GM19463 (cell line): ENCODE measurements around the gene SIGLEC15.
"Not testable (repeated sequence)": the region's sequence is repeated elsewhere in the genome, so short reads cannot be mapped to it uniquely, and the experiment has no call there.

ENCODE experiments used
- ATAC-seq: cut with Tn5 transposase; IDR thresholded peaks from one replicate; pipeline ENCODE4 v1.9.1; 2021; ENCODE audit warnings: mild to moderate bottlenecking, moderate library complexity; ENCODE audit not compliant: unreplicated experiment

Gene SIGLEC15

DNA sequence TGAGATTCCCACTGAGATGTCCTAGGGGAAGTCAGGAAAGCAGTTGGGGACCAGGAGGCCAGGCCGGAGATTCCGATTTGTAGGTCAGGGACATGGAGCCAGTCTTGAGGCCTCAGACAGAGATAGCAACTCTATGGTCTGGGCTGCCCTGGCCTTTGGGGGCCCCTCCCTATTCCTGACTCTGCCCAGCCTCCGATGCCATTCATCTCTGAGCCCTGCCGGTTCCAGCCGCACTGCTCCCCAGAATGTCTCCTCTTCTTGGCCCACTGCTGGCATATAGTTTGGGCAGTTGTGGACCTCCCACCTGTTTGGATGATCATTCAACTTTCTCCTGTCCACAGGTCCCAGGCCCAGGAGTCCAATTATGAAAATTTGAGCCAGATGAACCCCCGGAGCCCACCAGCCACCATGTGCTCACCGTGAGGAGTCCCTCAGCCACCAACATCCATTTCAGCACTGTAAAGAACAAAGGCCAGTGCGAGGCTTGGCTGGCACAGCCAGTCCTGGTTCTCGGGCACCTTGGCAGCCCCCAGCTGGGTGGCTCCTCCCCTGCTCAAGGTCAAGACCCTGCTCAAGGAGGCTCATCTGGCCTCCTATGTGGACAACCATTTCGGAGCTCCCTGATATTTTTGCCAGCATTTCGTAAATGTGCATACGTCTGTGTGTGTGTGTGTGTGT, 16.4 kb downstream of the SIGLEC15 start:
- no peak for ATAC-seq

- no peak for ATAC-seq
These were observed 17.5 kb downstream of the SIGLEC15 start for GRCh38 chr18:45843019-45843418.

DNA sequence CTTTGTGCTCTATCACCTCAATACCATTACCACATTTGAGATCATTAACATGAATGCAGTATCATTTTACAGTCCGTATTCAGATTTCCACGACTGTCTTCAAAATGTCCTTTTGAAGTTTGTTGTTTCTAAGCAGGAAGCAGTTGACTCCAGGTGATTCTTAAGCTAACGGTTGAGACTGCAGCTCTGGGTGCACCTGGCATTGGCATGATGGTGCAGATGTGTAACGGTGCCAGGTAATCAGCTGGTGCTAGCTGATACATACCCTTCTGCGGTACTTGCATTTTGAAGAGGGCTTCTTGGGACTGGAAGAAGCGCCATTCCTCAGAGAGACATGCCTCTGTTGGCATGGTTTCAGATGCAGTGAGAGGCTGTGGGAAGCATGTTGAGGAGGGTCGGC, 19.5 kb downstream of the SIGLEC15 start:
- ATAC-seq = no peak

DNA sequence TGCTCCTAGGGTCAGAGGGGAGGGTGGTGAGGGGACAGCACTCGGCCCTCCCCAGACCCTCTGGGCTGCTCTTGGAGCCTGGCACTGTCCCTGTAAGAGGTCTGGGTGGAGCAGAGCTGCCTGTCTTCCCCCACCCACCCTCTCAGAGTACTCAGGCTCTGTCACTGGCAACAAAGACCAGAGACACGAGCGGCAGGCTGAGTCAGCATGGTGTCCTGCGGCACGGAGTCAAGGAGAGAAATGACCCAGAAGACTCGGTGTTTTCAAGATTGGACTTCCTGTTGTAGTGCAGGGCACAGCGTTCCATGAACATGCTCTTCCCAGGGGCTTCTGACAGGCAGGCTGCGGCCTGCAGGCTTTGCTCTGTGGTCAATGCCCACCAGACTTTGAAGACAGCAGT, 19.9 kb downstream of the SIGLEC15 start:
- ATAC-seq = no peak

DNA sequence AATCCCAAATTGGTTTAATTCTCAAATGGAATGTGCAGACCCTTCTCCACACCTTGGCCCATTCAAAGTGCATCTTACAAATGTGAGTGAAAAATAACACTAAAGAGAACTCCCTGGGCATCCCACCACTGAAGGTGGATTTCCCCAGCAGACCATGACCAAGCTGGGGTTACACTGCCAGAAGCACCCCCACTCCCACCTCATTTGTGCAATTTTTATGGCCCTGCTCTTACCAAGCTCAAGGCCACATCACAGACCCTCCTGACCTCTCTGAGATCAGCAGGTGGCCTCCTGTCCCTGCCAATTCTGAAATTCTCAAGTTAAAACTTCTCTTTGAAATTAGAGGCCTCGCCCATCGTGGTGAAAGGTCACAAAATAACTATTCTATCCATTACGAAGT, 21.6 kb downstream of the SIGLEC15 start:
- no peak for ATAC-seq

DNA sequence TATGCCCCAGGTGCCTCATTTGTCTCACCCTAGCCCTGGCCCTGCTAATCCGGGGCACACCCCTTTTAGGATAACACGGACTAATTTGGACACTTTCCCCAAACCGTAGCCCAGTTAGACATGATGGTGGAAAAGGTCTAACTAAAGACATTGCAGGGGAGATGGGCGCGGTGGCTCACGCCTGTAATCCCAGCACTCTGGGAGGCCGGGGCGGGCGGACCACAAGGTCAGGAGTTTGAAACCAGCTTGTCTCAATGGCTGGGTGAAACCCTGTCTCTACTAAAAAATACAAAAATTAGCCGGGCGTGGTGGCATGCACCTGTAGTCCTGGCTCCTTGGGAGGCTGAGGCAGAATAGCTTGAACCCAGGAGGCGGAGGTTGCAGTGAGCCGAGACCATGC, 23.2 kb downstream of the SIGLEC15 start:
- ATAC-seq = not testable (repeated sequence)

DNA sequence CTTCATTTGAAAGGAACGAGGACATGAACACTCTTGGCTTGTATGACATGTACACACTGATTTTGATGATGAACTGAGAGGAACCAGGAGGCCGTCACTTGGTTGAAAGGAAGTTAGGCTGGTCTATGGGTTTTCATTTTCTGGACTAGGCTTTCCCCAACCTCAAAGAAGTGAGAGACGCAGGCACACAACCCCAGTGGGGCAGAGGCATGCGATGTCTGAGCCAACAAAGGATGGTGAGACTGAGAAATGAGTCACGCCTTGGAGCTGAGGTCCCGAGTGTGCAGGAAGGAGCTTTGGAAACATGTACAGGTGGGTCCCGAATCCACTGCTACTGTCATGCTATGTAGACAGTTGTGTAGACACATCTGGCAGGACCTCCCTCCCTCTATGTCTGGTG, 24.1 kb downstream of the SIGLEC15 start:
- peak; percentile 49 for ATAC-seq

GRCh38 chr18:45850021-45850420, 24.5 kb downstream of the SIGLEC15 start:
- ATAC-seq = peak; percentile 54

GRCh38 chr18:45851161-45851925, 25.9 kb downstream of the SIGLEC15 start:
- no peak for ATAC-seq

DNA sequence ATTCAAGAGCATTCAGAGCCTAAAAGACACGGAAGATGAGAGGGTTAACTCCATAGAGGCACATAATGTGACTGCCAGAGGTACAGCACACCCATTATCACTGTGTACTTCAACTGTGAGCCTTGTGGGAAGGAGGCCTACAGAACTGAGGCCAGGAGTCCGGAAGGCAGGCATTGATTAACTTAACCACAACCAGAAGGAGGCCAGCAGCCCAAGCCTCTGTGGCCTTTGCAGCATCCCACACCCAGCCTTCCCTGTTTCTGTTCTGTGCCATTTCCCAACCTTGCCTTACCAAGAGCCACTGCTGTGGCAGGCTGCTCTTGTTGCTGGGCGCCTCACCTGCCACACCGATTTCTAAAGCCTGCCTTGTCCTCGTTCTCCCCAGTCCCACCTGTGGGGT, 27.2 kb downstream of the SIGLEC15 start:
- no peak for ATAC-seq

DNA sequence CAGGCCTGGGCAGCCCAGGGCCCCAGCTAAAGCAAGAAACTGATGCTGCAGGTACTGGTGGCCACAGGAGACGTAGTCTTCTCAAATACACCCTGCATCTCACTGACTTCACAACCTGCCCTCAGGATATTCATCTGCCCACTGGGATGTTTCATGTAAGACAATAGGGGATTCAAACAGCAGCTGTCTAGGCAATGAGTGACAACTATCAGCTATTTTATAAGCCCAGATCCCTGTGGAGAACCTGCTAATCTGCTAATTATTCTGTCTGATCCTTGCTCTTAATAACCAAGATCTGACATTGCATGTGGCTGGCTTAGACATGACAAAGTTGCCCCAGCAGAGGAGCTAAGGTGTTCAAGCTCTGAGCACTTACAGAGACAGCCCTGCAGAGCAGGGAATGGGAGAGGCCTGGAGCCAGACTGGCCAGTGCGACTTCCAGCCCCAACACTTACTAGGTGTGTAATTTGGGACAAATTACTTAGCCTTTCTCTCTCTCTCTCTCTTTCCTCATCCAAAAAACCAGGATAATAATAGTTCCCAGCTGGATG, 28.6 kb downstream of the SIGLEC15 start:
- no peak for ATAC-seq

- no peak for ATAC-seq
These were observed 31.1 kb downstream of the SIGLEC15 start for GRCh38 chr18:45856531-45856930.

- no peak for ATAC-seq
These were observed 33.9 kb downstream of the SIGLEC15 start for GRCh38 chr18:45859334-45859733.

DNA sequence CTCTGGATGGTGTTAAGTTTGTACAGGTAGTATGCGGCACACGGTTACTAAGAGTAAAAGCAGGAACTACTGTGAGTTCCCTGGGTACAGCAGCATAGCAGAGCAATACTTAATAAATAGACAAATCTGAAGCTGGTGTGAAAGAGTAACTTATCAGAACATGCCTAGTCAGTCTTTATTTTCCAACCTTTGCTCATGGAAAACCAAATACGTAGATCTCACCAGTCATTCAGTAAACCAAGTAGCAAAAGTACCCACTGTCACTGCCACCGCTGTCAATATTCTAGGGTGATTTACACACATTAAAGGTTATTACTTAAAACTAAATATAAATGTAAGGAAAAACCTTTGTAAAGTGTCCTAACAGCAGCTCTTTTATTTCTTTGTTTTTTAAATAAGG, 35.0 kb downstream of the SIGLEC15 start:
- no peak for ATAC-seq

DNA sequence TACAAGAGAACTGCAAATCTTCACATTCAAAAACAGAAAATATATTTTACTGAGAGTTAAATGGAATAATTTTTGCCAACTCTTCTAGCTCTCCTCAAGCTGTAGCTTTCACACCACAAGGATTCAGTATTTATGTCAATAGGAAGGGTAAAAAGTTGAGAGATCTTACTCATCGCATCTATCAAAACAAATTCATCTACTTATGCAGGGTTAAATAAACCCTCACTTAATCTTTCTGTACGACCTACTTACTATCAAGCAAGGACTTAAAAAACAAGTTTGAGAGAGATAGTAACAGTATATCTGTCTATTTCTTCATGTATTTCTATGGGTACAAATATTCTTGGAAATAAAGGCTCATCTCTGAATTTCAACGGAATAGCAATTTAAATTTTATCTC, 35.5 kb downstream of the SIGLEC15 start:
- ATAC-seq = no peak

DNA sequence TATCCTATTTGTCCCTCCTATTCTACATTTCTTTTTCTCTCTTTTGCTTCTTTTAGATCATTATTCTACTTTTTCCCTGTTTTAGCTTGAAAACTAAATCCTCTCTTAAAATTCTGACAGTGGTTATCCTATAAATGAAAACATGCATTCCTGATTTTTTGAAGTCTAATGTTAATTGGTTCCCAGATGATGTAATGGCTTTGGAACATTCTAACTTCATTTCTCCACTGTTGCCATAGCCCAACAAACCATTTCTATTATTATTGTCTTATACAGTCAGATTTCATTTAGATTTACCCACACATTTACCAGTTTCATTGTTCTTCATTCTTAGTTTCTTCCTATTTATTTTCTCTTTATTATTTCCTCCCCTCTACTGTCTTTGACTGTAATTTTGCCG, 36.5 kb downstream of the SIGLEC15 start:
- no peak for ATAC-seq

GRCh38 chr18:45863469-45863868, 38.0 kb downstream of the SIGLEC15 start:
- ATAC-seq = no peak

DNA sequence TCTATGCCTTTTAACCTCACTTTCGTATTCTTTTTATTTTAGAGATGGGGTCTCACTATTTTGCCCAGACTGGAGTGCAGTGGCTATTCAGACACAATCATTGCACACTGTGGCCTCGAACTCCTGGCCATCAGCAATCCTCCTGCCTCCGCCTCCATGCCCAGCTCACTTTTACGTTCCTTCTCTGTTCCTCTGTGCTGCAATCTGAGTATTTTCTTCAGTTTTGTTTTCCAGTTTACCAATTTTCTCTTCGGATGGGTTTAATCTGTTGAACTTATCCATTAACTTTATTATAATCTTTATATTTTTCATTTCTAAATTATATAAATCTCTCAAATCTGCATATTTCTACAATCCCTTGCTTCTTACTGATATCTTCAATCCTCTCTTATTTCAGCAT, 38.6 kb downstream of the SIGLEC15 start:
- ATAC-seq = no peak

DNA sequence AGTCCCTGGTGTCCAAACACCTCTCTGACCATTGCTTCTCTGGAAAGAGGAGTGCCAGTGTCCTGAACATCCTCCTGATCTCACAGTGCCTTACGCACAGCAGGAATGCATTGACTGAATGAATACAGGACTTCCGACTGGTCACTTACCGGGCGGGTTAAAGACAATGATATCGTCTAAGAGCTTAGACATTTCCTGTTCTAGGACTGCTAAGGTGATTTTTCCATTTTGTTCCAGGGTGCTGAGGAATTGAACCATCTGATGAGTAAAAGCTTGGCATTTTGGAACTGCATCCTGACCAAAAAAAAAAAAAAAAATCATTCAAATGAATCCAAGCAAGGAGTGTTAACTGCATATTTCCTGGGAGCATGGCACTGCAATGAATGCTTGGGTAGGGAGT, 40.0 kb downstream of the SIGLEC15 start:
- no peak for ATAC-seq

- no peak for ATAC-seq
These were observed 44.9 kb downstream of the SIGLEC15 start for GRCh38 chr18:45870419-45870818.

- ATAC-seq = no peak
These were observed 46.1 kb downstream of the SIGLEC15 start for GRCh38 chr18:45871431-45872084.
